IPS-15b (cell line): ENCODE data around the gene EXOC4.
"Not testable (repeated sequence)": the region's sequence is repeated elsewhere in the genome, so short reads cannot be mapped to it uniquely, and the experiment has no call there.

Source experiments
- H3K27me3 ChIP-seq: one replicate; pipeline ENCODE4 v1.6.1; 2013; ENCODE audit warnings: low read length; ENCODE audit not compliant: control insufficient read depth, insufficient read depth
- H3K36me3 ChIP-seq: one replicate; pipeline ENCODE4 v1.6.1; 2013; ENCODE audit warnings: low read length; ENCODE audit not compliant: control insufficient read depth, insufficient read depth
- H3K4me1 ChIP-seq: one replicate; pipeline ENCODE4 v1.6.1; 2013; ENCODE audit warnings: mild to moderate bottlenecking, low read length; ENCODE audit not compliant: control insufficient read depth, insufficient read depth
- H3K4me3 ChIP-seq: one replicate; pipeline ENCODE4 v1.5.1; 2013; ENCODE audit warnings: low read depth, low read length
- H3K9ac ChIP-seq: one replicate; pipeline ENCODE4 v1.6.1; 2013; ENCODE audit warnings: low read depth, mild to moderate bottlenecking, low read length
- H3K9me3 ChIP-seq: one replicate; pipeline ENCODE4 v1.6.1; 2013; ENCODE audit warnings: mild to moderate bottlenecking, low read length; ENCODE audit not compliant: control insufficient read depth, insufficient read depth

The EXOC4 gene

DNA sequence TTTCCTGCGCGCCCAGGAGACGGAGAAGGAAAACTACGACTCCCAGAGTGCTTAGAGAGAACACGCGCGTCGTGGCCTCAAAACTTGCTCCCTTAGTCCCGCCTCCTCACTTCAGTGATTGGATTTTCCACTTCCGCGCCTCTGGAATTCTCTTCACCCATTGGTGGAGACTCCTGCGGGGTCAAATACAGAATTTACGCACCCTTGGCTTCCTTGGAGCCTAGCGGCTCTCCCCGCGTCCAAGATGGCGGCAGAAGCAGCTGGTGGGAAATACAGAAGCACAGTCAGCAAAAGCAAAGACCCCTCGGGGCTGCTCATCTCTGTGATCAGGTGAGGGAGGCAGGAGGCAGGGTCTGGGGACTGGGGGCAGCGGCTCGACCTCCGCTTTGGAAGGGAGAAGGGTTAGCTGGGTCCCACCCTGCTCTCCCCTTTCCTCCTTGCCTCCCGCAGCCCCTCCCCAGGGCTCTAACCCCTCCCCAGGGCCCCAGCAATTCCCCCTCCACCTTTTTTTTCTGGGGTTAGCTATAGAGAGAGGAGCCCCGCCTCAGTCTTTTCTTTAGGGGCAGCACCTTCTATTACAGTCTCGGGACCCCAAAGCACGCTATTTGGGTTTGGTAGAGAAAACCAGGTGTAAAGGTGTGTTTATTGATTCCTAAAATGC is at the start of gene EXOC4:
Gene EXOC4, plus strand, starts transcription at position 221 of the 661 bp plus-strand sequence.
- Histone ChIP-seq H3K4me1 (no peaks in the 10 kb centered on the region), H3K36me3 (no peaks in the 10 kb centered on the region), H3K9me3 (no peaks in the 10 kb centered on the region), H3K4me3 (peak within 1 kb of the TSS; percentile 94), H3K9ac (peak within 1 kb of the TSS; percentile 84), H3K27me3 (no peaks in the 10 kb centered on the region)

DNA sequence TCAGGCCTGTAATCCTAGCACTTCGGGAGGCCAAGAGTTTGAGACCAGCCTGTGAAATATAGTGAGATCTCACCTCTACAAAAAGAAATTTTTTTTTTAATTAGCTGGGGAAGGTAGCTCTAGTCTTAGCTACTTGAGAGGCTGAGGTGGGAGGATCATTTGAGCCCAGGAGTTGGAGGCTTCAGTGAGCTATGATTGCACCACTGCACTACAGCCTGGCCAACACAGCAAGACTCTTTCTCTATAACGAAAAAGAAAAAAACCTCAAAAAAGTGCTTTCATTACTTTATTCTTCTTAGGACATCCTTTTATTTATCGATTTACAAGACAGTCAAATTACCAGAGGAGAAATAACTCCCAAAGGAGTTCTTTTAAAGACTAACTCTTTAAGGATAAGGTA is 49.4 kb upstream of the EXOC4 start:
- Histone ChIP-seq H3K27me3 (no peaks in the 10 kb centered on the region), H3K4me3 (no peak overlapping the region), H3K9me3 (peaks cover 8% of the 10 kb centered on the region), H3K4me1 (peaks cover under 1% of the 10 kb centered on the region), H3K9ac (no peak overlapping the region), H3K36me3 (no peaks in the 10 kb centered on the region)

DNA sequence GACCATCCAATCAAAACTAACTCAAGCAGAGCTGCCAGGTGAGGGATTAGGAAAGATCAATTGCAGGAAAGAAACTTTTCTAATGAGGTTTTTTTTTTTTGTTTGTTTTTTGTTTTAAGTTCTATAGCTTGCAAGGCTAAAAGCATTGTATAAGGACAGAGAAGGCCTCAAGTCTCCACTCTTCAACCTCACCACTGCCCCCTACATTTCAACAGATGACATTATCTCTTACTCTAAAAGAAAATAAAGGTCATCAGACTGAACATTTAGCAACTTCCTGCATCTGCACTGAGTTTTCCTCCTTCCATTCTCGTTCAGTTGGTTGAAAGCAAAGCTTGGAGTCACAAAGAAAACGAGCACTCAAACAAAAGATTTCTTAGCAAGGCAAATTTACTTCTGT is 45.2 kb upstream of the EXOC4 start:
- no peaks in the 10 kb centered on the region for H3K27me3 ChIP-seq
- H3K36me3 ChIP-seq, result no peaks in the 10 kb centered on the region
- no peaks in the 10 kb centered on the region for H3K4me1 ChIP-seq
- H3K4me3 ChIP-seq, result no peak overlapping the region
- H3K9me3 ChIP-seq, result peaks cover 8% of the 10 kb centered on the region
- H3K9ac ChIP-seq, result no peak overlapping the region

- not testable (repeated sequence) for H3K4me1 ChIP-seq, H3K4me3 ChIP-seq, H3K36me3 ChIP-seq, H3K27me3 ChIP-seq, H3K9me3 ChIP-seq, H3K9ac ChIP-seq
These were observed 42.1 kb upstream of the EXOC4 start for GRCh38 chr7:133210817-133211216.

- not testable (repeated sequence) for H3K4me1 ChIP-seq, H3K27me3 ChIP-seq, H3K9ac ChIP-seq, H3K36me3 ChIP-seq, H3K4me3 ChIP-seq, H3K9me3 ChIP-seq
These were observed 39.1 kb upstream of the EXOC4 start for GRCh38 chr7:133213772-133214171.

DNA sequence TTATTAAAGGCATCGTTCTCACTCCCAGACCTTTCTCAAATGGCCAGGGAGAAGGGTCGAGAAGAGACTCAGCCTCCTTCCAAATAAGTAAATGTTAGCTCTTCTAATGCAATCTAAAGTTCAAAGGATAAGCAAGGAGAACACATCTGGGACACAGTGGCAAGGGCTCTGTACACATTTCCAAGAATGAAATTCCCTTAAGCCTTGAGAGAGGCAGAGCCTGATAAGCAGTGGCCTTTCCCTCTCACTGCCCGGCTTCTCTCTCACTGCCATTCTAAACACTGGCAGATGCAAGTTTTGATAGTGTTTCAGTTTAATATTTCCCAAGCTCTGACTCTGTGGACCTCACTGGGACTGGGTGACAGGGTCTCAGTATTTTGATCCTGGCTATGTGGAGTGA is 35.1 kb upstream of the EXOC4 start:
- no peaks in the 10 kb centered on the region for H3K4me1 ChIP-seq
- no peaks in the 10 kb centered on the region for H3K9me3 ChIP-seq
- no peak overlapping the region for H3K4me3 ChIP-seq
- no peak overlapping the region for H3K9ac ChIP-seq
- no peaks in the 10 kb centered on the region for H3K27me3 ChIP-seq
- no peaks in the 10 kb centered on the region for H3K36me3 ChIP-seq

DNA sequence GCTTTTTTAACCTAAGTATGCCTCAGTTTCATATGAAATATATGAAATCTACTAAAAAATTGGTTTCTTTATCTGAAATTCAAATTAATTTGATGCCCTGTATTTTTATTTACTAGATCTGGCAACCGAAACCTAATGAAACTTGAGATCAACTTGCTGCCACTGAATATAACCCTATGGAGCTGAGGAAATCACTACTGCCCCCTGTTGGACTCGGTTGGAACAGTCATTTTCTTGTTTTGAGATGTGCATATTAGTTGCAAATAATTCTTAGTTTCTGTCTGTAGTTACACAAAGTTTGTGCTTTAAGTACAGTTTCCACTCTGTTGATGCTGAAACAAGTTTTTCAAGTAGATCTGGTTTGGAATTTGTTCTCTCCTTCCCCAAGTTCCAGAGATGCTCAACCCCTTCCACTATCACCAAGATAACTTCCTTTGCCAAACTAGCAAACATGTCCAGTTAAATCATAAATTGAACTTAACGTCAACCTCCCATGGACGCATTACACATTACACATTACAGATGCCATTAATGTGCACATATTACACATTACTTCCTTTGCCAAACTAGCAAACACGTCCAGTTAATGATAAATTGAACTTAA is 22.2 kb upstream of the EXOC4 start:
- Histone ChIP-seq H3K9me3 (no peaks in the 10 kb centered on the region), H3K36me3 (no peaks in the 10 kb centered on the region), H3K4me1 (no peaks in the 10 kb centered on the region), H3K27me3 (no peaks in the 10 kb centered on the region), H3K9ac (no peak overlapping the region), H3K4me3 (no peak overlapping the region)

DNA sequence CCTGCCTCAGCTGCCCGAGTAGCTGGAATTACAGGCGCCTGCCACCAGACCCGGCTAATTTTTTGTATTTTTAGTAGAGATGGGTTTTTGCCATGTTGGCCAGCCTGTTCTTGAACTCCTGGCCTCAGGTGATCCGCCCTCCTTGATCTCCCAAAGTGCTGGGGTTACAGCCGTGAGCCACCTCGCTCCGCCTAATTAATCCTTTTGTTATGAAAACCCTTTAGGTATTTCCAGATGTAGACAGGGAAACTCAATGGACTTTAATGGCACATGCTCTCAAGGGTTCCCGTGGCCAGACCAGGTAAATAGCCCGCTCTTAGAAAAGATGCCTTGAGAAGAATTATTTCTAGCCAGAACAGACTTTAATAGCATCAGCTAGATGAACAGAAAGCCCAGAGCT is 19.7 kb upstream of the EXOC4 start:
- H3K9me3 ChIP-seq, result no peaks in the 10 kb centered on the region
- H3K36me3 ChIP-seq, result no peaks in the 10 kb centered on the region
- H3K9ac ChIP-seq, result no peak overlapping the region
- H3K4me3 ChIP-seq, result no peak overlapping the region
- no peaks in the 10 kb centered on the region for H3K27me3 ChIP-seq
- H3K4me1 ChIP-seq, result no peaks in the 10 kb centered on the region

- no peaks in the 10 kb centered on the region for H3K4me1 ChIP-seq
- H3K36me3 ChIP-seq, result no peaks in the 10 kb centered on the region
- H3K4me3 ChIP-seq, result no peak overlapping the region
- no peak overlapping the region for H3K9ac ChIP-seq
- H3K9me3 ChIP-seq, result no peaks in the 10 kb centered on the region
- no peaks in the 10 kb centered on the region for H3K27me3 ChIP-seq
These were observed 17.7 kb upstream of the EXOC4 start for GRCh38 chr7:133234961-133235875.

- Histone ChIP-seq H3K4me1 (no peaks in the 10 kb centered on the region), H3K9ac (no peak overlapping the region), H3K4me3 (no peak overlapping the region), H3K36me3 (no peaks in the 10 kb centered on the region), H3K9me3 (no peaks in the 10 kb centered on the region), H3K27me3 (no peaks in the 10 kb centered on the region)
These were observed 15.3 kb upstream of the EXOC4 start for GRCh38 chr7:133237545-133237944.

GRCh38 chr7:133240302-133240701 is 12.6 kb upstream of the EXOC4 start:
- Histone ChIP-seq H3K4me3 (no peak overlapping the region), H3K4me1 (no peaks in the 10 kb centered on the region), H3K27me3 (no peaks in the 10 kb centered on the region), H3K36me3 (no peaks in the 10 kb centered on the region), H3K9ac (no peak overlapping the region), H3K9me3 (no peaks in the 10 kb centered on the region)

DNA sequence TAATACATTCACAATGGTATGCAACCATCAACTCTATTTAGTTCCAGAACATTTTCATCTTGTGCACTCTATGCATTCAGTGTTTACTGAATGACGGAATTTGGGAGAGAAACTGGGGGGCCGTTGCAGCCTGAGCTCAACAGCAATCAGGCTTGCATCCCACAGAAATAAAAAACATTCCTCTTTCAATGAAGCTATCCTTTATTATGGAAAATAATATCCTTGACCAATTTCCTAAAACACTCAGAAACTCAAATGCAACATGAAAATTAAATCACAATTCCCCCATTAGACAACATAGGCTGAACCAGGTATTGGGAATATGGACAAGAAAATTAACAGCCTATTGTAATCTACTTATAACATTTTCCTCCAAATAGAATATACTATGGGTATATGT is 6.3 kb upstream of the EXOC4 start:
- Histone ChIP-seq H3K36me3 (no peaks in the 10 kb centered on the region), H3K4me1 (no peaks in the 10 kb centered on the region), H3K4me3 (no peak overlapping the region), H3K9me3 (no peaks in the 10 kb centered on the region), H3K9ac (no peak overlapping the region), H3K27me3 (no peaks in the 10 kb centered on the region)
